HTERT RPE-1 (cell line): ENCODE data around the gene LRP2BP.
"Not testable (repeated sequence)": the region's sequence is repeated elsewhere in the genome, so short reads cannot be mapped to it uniquely, and the experiment has no call there.

ENCODE experiments used
- in situ Hi-C: fragments of 300-500 bp; cut with MboI; formaldehyde crosslinking; loops from 4 replicates; pipeline ENCODE4 v1.14.3; 2020; ENCODE audit warnings: low sequenced_read_pairs

Gene LRP2BP

GRCh38 chr4:185329879-185330510, 65.7 kb downstream of the LRP2BP start:
- in situ Hi-C loops, result not testable (repeated sequence)

GRCh38 chr4:185328586-185328985, 67.1 kb downstream of the LRP2BP start:
- in situ Hi-C loops, result no loop called here

GRCh38 chr4:185325721-185326120, 70.0 kb downstream of the LRP2BP start:
- in situ Hi-C loops, result not testable (repeated sequence)

GRCh38 chr4:185324361-185324760, 71.4 kb downstream of the LRP2BP start:
- in situ Hi-C loops, result not testable (repeated sequence)

- in situ Hi-C loops, result no loop called here
Measured at GRCh38 chr4:185323606-185324005, 72.1 kb downstream of the LRP2BP start.

- in situ Hi-C loops, result no loop called here
Measured at GRCh38 chr4:185322803-185323202, 72.9 kb downstream of the LRP2BP start.

GRCh38 chr4:185318679-185319078, 77.0 kb downstream of the LRP2BP start:
- in situ Hi-C loops, result no loop called here

- in situ Hi-C loops, result no loop called here
Measured at GRCh38 chr4:185317880-185318279, 77.8 kb downstream of the LRP2BP start.

GRCh38 chr4:185317462-185317861, 78.3 kb downstream of the LRP2BP start:
- in situ Hi-C loops, result not testable (repeated sequence)
